GM18505 (cell line): ENCODE measurements around the gene RNPS1.
"Not testable (repeated sequence)": the region's sequence is repeated elsewhere in the genome, so short reads cannot be mapped to it uniquely, and the experiment has no call there.

Experiments used
- ATAC-seq: cut with Tn5 transposase; IDR thresholded peaks from one replicate; pipeline ENCODE4 v1.9.1; 2021; ENCODE audit not compliant: unreplicated experiment
- POLR2A ChIP-seq: IDR thresholded peaks from 4 replicates; pipeline ENCODE4 v1.6.1; 2011; ENCODE audit warnings: borderline replicate concordance; ENCODE audit not compliant: insufficient read depth, insufficient read length; ENCODE audit errors: extremely low read depth

Gene RNPS1

DNA sequence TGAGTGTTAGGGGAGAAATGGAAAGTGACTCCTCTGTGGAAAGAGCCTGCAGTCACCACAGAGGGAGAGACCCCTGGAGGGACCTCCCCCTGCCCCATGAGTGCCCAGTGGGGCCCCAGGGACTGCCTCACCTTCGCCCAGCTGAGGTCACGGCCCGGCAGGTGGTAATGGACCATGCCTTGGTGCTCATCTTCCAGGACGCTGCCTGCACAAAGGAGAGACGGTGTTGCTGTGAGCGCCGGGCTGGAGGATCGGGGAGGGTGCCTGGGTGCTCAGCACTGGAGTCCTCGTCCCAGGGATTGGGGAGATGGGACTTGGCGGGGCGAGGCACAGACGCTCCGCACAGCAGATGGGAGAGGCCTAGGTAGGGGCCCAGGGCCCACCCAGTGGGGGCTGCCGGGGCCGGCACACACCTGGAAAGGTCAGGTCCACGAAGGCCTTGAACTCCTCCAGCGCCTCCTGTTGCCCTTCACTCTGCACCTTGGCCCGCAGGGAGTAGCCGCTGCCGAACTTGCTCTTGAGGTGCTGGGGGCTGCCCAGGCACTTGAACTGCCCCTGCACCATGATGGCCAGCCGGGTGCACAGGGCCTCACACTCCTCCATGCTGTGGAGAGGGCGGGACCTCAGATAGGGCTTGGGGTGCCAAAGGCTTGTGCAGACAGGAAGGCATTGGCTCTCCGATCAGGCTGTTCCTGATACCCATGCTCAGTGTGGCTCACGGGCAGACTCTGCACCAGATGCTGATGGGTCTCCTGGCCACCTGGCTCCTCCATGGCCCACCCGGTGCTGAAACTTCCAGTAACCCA, 9.7 kb upstream of the RNPS1 start:
- no peak for ATAC-seq
- no peak for TF ChIP-seq POLR2A

DNA sequence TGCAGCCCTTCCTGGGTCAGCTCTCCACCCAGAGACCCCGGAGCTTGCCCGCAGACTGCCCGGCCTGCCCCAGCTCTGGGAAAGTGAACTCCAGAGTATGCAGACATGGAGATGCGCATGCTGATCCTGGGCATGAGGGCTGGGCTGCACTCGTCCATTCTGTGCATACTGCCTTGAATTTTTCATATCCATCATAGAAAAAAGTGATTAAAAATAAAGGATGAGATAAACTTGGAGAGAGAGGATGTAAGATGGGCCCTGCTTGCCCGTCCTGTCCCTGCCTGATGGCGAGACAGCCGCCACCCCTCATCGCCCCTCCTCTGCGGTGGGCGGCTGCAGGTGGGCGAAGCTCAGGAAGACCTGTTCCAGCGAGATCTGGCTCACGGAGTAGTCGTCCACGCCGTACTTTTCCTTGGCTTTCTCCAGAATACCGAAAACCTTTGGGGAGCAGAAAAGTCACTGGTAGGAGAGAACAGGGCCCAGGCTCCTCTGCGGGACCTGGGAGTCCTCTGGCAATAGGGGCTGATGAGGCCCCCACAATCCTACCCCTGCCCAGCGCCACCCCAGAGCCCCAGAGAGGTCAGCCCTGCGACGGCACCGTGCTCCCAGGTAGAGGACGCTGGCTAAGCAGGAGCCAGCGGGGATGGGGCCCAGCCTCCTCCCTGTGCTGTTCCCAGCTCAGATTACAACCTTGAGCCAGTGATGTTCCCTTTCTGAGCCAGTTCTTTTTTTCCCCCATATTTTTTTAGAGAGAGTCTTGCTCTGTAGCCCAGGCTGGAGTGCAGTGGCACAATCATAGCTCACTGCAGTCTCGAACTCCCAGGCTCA, 8.7 kb upstream of the RNPS1 start:
- ATAC-seq: no peak
- TF ChIP-seq POLR2A: no peak

DNA sequence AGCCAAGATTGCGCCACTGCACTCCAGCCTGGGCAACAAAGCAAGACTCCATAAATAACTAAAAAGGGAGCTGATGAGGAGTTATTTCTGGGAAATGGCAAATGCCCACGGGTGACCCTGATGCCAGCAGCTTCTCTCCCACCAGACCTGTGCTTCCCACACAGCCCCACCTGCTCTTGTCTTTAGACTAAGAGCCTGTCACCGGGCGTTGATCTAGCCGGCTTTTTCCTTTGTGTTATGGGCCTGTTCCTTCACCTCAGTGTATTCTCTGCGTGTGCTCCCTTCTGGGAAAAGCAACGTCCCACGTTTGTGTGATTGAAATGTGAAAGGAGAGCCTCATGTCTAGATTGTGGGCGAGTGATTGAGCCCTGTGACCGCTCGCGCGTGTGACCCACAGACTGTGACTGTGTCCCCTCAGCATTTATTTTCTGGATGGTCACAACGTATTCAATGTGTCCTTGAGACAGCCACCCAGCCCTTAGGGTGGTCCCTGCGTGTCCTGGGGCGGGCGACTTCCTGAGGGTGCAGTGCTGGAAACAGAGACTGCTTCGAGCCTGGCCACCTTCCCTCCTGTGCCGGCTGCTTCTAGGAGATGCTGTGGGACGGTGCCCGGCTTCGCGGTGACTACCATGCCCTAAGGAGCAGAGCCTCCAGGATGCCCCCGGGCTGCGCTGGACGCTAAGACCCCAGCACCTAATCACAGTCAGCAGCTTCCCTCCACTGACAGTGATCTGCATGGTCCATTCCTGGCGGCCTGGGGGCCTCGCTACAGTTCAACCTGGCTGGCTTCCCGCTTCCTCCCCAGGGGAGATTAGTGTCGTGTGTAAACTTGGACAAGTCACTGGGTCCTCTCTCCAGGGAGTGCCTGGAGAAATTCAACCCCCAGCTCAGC, 7.8 kb upstream of the RNPS1 start:
- ATAC-seq: no peak
- no peak for TF ChIP-seq POLR2A

DNA sequence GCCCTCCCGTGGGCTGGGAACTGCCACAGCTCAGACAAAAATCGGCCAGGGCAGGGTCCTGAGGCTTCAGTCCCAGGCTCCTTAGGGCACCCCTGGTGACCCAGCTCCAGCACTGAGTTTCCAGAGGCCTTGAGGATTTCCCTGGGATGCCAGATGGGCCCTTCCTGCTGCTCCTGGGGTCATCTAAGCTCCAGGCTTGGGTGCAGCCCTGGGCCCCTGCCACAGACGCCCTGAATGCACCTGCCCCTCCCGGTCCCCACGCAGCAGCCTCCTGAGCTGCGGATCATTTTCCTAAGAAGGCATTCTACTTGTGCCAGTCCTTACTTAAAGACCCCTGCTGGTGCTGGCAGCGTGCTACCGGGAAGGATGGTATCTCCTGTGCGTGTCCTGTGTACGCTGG, 6.0 kb upstream of the RNPS1 start:
- TF ChIP-seq POLR2A: no peak

DNA sequence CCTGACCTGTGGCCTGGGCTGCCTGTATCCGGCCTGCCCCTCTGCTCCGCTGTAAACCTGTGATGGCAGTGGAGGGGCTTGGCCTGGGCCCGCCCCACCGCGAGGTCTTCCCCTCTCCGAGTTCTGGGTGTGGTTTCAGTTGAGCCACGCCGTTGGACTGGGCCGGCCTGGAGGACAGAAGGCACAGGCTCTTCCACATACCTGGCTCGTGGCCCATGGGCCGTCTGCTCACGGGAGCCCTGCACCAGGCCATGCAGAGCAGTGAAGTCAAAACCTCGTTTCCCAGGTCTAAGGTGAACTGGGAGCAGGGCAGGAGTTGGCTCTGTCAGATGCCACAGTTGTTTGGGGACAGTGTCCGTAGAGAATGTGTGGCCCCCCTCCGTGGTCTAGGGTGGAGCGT, 5.6 kb upstream of the RNPS1 start:
- ATAC-seq: no peak

More for the DNA sequence above, 6.0 kb upstream of the RNPS1 start:
- ATAC-seq: no peak

DNA sequence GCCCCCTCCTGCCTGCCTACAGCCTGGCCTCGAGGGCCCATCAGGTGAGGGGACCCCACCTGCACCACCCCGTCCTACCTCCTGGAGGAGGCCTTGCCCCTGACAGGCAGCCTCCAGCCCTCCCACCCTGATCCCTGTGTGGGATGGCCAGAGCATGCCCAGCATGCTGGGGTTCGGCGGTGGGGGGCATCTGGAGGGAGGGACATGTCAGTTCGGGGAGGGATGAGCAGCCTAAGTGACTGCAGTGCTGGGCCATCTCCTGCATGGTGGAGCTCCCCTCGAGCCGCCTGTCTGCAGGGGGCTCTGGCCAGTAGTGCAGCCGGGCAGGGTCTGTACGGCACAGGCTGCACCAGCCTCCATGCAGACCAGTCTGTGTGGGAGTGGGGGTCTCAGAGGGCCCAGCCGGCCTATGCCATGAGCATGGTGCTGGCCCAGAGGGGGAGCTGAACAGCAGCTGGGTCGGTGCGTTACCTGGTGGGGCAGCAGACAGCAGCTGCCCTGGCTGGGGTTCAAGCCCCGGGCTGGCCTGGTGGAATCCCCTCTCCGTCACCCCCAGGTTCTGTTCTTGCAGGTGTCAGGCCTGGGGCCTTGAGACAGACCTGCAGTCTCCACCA, 4.0 kb upstream of the RNPS1 start:
- no peak for ATAC-seq
- no peak for TF ChIP-seq POLR2A

More for the DNA sequence above, 5.6 kb upstream of the RNPS1 start:
- TF ChIP-seq POLR2A: no peak

DNA sequence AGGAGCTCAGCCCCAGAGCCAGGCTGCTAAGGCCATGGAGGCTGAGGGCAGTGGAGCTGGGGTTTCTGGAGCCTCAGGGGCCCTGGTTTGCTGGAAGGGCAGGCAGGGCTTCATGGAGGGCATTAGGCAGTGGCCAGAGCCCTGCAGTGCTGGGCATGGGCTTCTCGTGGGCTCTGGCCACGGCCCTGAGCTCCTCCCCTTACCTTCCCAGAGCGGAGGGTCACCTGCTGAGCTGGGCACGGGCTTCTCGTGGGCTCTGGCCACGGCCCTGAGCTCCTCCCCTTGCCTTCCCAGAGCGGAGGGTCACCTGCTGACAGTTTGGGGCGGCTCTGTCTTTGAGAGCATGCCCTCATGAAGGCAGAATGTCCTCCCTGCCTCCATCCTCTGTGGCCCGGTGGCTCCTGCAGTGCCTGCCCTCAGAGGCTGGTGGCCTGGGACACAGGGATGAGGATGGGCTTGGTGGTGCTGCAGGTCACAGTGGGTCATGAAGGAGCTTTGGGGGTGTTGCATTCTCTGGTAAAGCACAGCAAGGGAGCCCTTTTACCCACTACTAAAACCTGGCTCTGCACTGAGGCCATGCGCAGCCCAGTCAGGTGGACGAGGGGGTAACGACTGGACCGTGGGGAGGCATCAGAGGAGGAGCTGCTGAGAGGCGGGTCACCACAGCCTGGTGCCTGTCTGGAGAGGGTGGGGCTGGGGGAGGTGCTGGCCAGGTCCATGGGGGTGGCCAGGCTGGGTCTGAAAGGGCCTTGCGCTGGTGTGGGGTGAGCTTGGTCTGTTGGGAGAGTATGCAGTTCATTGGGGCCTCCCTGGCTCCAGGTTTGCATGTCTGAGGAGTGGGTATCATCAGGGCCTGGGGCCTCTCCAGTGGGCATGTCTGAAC, 2.9 kb upstream of the RNPS1 start:
- no peak for ATAC-seq
- TF ChIP-seq POLR2A: no peak

DNA sequence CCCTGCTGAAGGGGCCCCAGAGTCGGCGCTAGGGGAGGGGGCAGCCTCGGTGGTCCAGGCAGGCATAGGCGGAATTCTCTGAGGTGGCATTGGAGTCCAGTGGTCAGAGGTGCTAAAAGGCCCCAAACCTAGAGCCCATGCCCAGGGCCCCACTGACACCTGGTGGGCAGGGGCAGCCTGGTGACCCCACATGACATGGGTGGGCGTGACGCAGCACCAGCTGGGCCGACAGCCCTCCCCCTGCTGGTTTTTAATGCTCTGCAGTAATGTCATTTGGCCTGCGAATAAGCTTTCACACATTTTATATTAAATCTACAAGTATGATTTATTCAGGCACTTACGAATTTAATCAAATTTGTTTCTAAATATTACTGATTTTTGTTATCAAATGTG, 2.1 kb upstream of the RNPS1 start:
- no peak for TF ChIP-seq POLR2A
- no peak for ATAC-seq

DNA sequence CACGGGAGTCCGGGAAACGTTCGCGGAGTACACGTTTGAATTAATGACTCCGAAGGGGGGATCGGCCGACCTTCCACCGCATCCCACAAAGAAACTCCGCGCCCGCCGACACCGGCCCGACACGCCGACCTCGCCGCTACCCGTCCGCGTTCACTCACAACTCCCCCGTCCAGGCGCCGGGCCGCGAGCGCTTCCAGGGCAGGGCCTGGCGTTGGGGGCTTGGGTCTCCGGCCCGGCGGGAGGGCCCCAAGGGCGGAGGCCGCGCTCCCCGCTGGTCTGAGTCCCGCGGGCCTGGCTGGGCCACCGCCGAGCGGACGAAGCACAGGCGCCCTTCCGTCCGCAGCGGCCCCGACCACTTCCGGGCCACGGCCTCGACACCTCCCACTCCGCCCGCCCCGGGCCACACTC, 417 bp downstream of the RNPS1 start:
- ATAC-seq: peak; percentile 47

DNA sequence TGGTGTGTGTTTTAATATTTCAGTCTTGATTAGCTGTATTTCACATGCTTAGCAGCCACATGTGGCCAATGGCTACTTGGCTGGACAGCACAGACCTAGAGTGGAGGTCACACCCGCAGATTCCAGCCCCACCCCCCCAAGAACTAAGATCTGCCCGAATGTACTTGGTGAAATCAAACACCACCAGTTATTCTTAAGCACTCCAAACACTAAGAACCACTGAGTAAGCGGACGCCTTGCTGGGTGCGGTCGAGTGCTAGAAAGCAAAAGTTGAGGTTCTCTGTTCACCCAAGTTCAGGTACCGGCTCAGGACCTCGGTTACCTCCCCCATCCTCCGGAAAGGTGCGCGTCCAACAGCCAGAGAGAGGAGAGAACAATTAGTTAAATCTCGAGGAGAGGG, 1.0 kb downstream of the RNPS1 start:
- not testable (repeated sequence) for ATAC-seq

DNA sequence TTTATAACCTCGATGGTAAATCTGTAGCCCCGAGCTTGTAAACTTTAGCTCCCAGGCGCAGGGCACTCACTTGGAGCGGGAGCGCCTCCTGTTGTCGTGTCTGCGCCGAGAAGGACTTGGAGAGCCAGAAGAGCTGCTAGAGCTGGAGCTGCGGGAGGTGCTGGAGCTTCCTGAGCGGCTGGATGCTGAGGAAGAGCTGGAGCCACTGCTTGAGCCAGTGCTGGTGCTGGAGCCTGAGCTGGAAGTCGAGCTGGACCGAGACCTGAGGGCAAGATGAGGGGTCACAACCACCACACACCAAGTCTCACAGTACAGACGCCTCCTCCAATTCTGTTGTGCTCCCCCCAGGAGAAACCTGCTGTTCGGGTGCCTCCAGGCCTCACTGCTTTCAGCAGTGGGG, 4.9 kb downstream of the RNPS1 start:
- ATAC-seq: not testable (repeated sequence)

DNA sequence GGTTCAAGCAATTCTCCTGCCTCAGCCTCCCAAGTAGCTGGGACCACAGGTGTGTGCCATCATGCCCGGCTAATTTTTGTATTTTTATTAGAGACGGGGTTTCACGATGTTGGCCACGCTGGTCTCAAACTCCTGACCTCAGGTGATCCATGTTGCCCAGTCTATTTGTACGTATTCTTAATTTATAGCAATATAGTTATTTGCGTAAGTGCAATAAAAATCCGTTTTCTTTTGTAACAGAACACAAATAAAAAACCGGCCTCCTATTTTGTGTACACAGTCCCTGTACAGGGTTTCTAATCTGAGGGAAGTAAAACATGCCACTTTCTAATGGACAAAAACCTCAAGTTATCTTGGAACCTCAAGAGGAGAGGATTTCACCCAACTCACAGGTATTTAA, 7.7 kb downstream of the RNPS1 start:
- no peak for TF ChIP-seq POLR2A
- no peak for ATAC-seq

DNA sequence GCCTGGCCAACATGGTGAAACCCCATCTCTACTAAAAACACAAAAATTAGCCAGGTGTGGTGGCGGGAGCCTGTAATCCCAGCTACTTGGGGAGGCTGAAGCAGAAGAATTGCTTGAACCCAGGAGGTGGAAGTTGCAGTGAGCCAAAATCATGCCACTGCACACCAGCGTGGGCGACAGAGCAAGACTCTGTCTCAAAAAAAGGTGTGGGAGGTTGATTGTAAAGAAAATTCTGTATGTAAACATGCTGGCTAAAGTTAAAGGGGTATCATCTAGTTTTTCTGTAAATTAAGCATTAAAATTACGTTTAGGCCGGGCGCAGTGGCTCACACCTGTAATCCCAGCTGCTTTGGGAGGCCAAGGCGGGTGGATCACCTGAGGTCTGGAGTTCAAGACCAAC, 9.4 kb downstream of the RNPS1 start:
- ATAC-seq: not testable (repeated sequence)
